MM.1S (cell line): ENCODE data around the gene CRTAP.

Source experiments
- DNase-seq: peaks from one replicate; pipeline ENCODE4 v3.0.0-alpha.2; 2015
- H2AFZ ChIP-seq: fragments of 300-600 bp; sonication (generic); 2 replicates; pipeline ENCODE4 v1.6.0; 2016; ENCODE audit warnings: antibody characterized with exemption, low read length
- H3F3A ChIP-seq: fragments of 300-600 bp; sonication (generic); 2 replicates; pipeline ENCODE4 v1.6.1; 2016; ENCODE audit warnings: mild to moderate bottlenecking, antibody characterized with exemption, low read length, moderate library complexity, mixed read lengths; ENCODE audit not compliant: insufficient read depth
- H3K27ac ChIP-seq: fragments of 300-600 bp; sonication (generic); 2 replicates; pipeline ENCODE4 v1.5.1; 2016; ENCODE audit warnings: mild to moderate bottlenecking, low read length
- H3K27me3 ChIP-seq: fragments of 300-600 bp; sonication (generic); replicated peaks from 2 replicates; pipeline ENCODE4 v1.6.0; 2016; ENCODE audit warnings: low read length; ENCODE audit not compliant: insufficient read depth
- H3K36me3 ChIP-seq: fragments of 300-600 bp; sonication (generic); replicated peaks from 2 replicates; pipeline ENCODE4 v1.6.1; 2016; ENCODE audit warnings: mild to moderate bottlenecking, low read length, mixed read lengths; ENCODE audit not compliant: insufficient read depth
- H3K4me1 ChIP-seq: fragments of 300-600 bp; sonication (generic); 2 replicates; pipeline ENCODE4 v1.6.1; 2016; ENCODE audit warnings: low read length, mixed read lengths
- H3K4me2 ChIP-seq: fragments of 300-600 bp; sonication (generic); 2 replicates; pipeline ENCODE4 v1.6.0; 2016; ENCODE audit warnings: low read depth, low read length
- H3K4me3 ChIP-seq: fragments of 300-600 bp; sonication (generic); 2 replicates; pipeline ENCODE4 v1.5.1; 2016; ENCODE audit warnings: low read length, mixed read lengths
- H3K79me2 ChIP-seq: fragments of 300-600 bp; sonication (generic); 2 replicates; pipeline ENCODE4 v1.6.1; 2016; ENCODE audit warnings: mixed run types, low read length, mixed read lengths
- H3K9ac ChIP-seq: fragments of 300-600 bp; sonication (generic); 2 replicates; pipeline ENCODE4 v1.6.1; 2016; ENCODE audit warnings: low read length, mixed read lengths
- H3K9me2 ChIP-seq: fragments of 300-600 bp; sonication (generic); replicated peaks from 2 replicates; pipeline ENCODE4 v1.6.1; 2016; ENCODE audit warnings: mild to moderate bottlenecking, low read length, mixed read lengths; ENCODE audit not compliant: insufficient read depth
- H3K9me3 ChIP-seq: fragments of 300-600 bp; sonication (generic); replicated peaks from 2 replicates; pipeline ENCODE4 v1.6.1; 2016; ENCODE audit warnings: mild to moderate bottlenecking, low read length, mixed read lengths; ENCODE audit not compliant: insufficient read depth
- H4K20me1 ChIP-seq: fragments of 300-600 bp; sonication (generic); 2 replicates; pipeline ENCODE4 v1.6.1; 2016; ENCODE audit warnings: mild to moderate bottlenecking, low read length, moderate library complexity, mixed read lengths; ENCODE audit not compliant: insufficient read depth
- CTCF ChIP-seq: fragments of 300-600 bp; sonication (generic); IDR thresholded peaks from 2 replicates; pipeline ENCODE4 v1.5.1; 2016; ENCODE audit warnings: antibody characterized with exemption, low read length, mixed read lengths
- EZH2 ChIP-seq: fragments of 300-600 bp; sonication (generic); optimal IDR thresholded peaks from 2 replicates; pipeline ENCODE3; 2017; ENCODE audit warnings: low read depth, mild to moderate bottlenecking, antibody characterized with exemption, low read length, mixed read lengths
- EZH2phosphoT487 ChIP-seq: fragments of 300-600 bp; sonication (generic); IDR thresholded peaks from 2 replicates; pipeline ENCODE4 v1.6.1; 2018; ENCODE audit warnings: antibody characterized with exemption, low read length

The CRTAP gene

DNA sequence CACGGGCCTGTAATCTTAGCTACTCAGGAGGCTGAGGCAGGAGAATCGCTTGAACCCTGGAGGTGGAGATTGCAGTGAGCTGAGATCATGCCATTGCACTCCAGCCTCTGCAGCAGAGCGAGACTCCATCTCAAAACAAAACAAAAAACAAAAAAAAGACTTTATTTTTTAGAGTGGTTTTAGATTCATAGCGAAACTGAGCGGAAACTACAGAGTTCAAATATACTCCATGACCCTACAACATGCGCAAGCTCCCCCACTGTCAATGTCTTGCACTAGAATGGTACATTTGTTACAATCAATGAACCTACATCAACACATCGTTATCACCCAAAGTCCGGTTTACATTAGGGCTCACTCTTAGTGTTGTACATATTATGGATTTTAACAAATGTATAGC, 2.2 kb upstream of the CRTAP start:
- Histone ChIP-seq H3K9ac (no peak overlapping the region), H3F3A (peaks cover 20% of the 10 kb centered on the region), H3K79me2 (peaks cover 13% of the 10 kb centered on the region), H3K9me2 (no peaks in the 10 kb centered on the region), H3K4me2 (no peak overlapping the region), H3K4me3 (no peak overlapping the region), H4K20me1 (no peaks in the 10 kb centered on the region), H3K9me3 (no peaks in the 10 kb centered on the region), H3K4me1 (peaks cover 10% of the 10 kb centered on the region; the same call in 1 of the 2 replicates), H3K27ac (no peak overlapping the region), H2AFZ (no peak overlapping the region), H3K36me3 (no peaks in the 10 kb centered on the region), H3K27me3 (no peaks in the 10 kb centered on the region)
- no peak for DNase-seq
- TF ChIP-seq EZH2: no peak
- TF ChIP-seq EZH2phosphoT487: no peak
- no peak for TF ChIP-seq CTCF

- Histone ChIP-seq H3K79me2 (peaks cover 20% of the 10 kb centered on the region), H3F3A (peaks cover 20% of the 10 kb centered on the region), H3K9me3 (no peaks in the 10 kb centered on the region), H4K20me1 (no peaks in the 10 kb centered on the region), H2AFZ (peak overlapping the region; percentile 91), H3K36me3 (no peaks in the 10 kb centered on the region), H3K27ac (peak overlapping the region; percentile 77; the same call in 1 of the 2 replicates), H3K9me2 (no peaks in the 10 kb centered on the region), H3K9ac (peak overlapping the region; percentile 41; the same call in 1 of the 2 replicates), H3K4me2 (peak overlapping the region; percentile 72; the same call in 1 of the 2 replicates), H3K4me1 (peaks cover 10% of the 10 kb centered on the region; the same call in 1 of the 2 replicates), H3K4me3 (peak overlapping the region; percentile 65), H3K27me3 (no peaks in the 10 kb centered on the region)
- TF ChIP-seq CTCF (no peak), EZH2 (no peak), EZH2phosphoT487 (no peak)
- no peak for DNase-seq
Measured at GRCh38 chr3:33114622-33115023, 809 bp downstream of the CRTAP start.

DNA sequence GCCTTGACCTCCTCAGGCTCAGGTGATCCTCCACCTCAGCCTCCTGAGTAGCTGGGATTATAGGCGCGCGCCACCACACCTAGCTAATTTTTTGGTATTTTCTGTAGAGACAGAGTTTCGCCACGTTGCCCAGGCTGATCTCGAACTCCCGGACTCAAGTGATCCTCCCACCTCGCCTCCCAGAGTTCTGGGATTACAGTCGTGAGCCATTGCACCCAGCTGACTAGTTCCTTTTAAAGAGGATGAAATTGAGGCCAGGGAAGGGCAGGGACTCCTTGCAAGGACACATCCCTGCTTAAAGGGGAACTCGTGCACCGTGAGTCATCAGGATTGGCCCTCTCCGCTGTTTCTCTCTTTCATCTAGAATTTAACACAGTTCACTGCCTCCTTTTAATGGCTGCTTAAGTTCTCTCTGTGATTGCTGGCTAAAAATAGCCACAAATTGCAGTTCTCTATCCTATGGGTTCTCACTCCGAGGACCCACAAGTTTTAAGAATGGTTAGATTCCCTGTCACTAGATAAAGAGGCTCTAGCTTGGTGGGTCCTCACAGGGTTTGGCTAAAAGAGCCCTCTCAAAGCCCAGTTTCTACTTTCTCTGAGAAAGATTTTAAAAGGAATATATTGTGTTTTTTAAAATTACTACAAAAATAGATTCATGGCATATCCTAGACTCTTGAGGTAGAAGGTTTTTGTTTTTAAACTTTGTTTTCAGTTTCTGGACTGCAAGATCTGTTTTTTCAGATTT, 1.4 kb downstream of the CRTAP start:
- TF ChIP-seq CTCF (no peak), EZH2 (no peak), EZH2phosphoT487 (no peak)
- Histone ChIP-seq H3K36me3 (no peaks in the 10 kb centered on the region), H3K27me3 (no peaks in the 10 kb centered on the region), H3K4me3 (peak overlapping the region; percentile 65), H3K4me2 (peak overlapping the region; percentile 72), H3F3A (peaks cover 20% of the 10 kb centered on the region), H2AFZ (peak overlapping the region; percentile 91), H3K9me2 (no peaks in the 10 kb centered on the region), H4K20me1 (no peaks in the 10 kb centered on the region), H3K27ac (peak overlapping the region; percentile 77; the same call in 1 of the 2 replicates), H3K4me1 (peaks cover 10% of the 10 kb centered on the region; the same call in 1 of the 2 replicates), H3K9ac (peak overlapping the region; percentile 41; the same call in 1 of the 2 replicates), H3K9me3 (no peaks in the 10 kb centered on the region), H3K79me2 (peaks cover 20% of the 10 kb centered on the region)
- peak; percentile 27 for DNase-seq
